MG63 (cell line): ENCODE data around the gene SYT17. TPM values are rescaled to one million over a fixed set of nuclear protein-coding genes. Genes with fewer than 3 reads are reported as not detected.

Experiments
- DNase-seq: peaks from one replicate; pipeline ENCODE4 v3.0.0-alpha.2; 2020
- H3K27me3 ChIP-seq: fragments of 250-450 bp; sonication (Bioruptor Pico); 2 replicates; pipeline ENCODE4 v1.5.1; 2020; ENCODE audit warnings: mild to moderate bottlenecking, moderate library complexity
- H3K36me3 ChIP-seq: fragments of 250-450 bp; sonication (Bioruptor Pico); 2 replicates; pipeline ENCODE4 v1.5.1; 2020; ENCODE audit warnings: mild to moderate bottlenecking, moderate library complexity
- H3K4me3 ChIP-seq: fragments of 250-450 bp; sonication (Bioruptor Pico); 2 replicates; pipeline ENCODE4 v1.5.1; 2020; ENCODE audit warnings: mild to moderate bottlenecking, moderate library complexity
- H3K9me3 ChIP-seq: fragments of 250-450 bp; sonication (Bioruptor Pico); 2 replicates; pipeline ENCODE4 v1.5.1; 2020; ENCODE audit warnings: mild to moderate bottlenecking, moderate library complexity
- total RNA-seq: library from RNA; depleted of rRNA; stranded (reverse); fragments of >200 nt; shearing (Covaris generic); gene quantifications from 2 replicates; pipeline ENCODE4 v1.2.3, GENCODE V29; 2014; ENCODE audit warnings: low replicate concordance

The SYT17 gene
- total RNA-seq, 1 experiment from 2014 or later: not detected

DNA sequence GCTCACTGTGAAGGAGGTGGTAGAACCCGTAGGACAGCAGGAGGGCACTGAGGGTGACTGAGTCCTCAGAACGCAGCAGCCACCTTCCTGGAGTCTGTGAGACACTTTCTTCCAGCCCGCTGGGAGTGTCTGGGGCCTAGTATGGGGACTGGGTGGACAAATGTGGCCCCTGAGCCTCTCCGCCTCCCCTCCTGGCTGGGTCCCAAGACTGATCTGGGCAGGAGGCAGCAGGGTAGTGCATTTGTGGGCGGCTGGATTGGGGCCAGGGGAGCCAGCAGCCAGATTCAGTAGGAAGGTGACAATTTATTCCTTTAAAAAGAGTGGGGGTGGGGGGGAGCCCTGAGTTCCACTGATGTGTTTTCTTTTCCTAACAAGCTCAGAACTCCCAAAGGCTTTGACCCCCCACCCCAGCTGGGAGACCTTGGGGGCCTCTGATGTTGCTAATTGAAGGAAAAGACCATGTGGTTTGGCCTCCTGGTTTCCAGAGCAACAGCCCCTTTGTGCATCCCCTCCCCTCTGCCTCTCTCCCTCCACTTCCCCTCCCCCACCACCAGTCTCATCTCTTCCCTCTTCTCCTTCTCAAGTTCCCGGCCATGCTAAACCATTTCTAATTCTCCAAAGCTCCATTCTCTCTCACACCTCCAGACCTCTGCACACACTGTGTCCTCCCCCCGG, 121.9 kb downstream of the SYT17 start:
- no peak for DNase-seq

GRCh38 chr16:19290860-19291259, 122.8 kb downstream of the SYT17 start:
- Histone ChIP-seq H3K36me3 (no peaks in the 10 kb centered on the region), H3K4me3 (no peak overlapping the region), H3K27me3 (peaks cover 10% of the 10 kb centered on the region; the same call in 1 of the 2 replicates), H3K9me3 (no peaks in the 10 kb centered on the region)
- no peak for DNase-seq

More for the DNA sequence above, 121.9 kb downstream of the SYT17 start:
- H3K4me3 ChIP-seq: no peak overlapping the region
- peaks cover 4% of the 10 kb centered on the region; the same call in 1 of the 2 replicates for H3K27me3 ChIP-seq
- H3K36me3 ChIP-seq: no peaks in the 10 kb centered on the region
- no peaks in the 10 kb centered on the region for H3K9me3 ChIP-seq

DNA sequence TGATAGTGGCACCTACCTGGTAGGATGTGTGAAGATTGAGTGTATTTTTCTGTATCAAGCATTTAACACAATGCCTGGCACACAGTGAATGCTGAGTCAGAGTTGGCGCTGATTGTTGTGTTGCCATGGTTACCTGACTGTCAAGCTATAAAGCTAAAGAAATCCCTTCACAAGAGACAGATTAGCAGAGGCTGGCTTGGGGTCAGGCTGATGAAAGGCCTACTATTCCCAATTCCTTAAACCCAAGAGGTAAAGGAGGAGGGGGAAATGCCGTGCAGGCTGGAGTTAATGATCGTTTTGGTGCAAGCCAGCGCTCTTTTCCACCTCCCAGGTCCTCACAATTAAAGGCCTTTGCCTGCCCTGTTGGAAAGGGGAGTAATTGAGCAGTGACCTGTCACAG, 123.4 kb downstream of the SYT17 start:
- Histone ChIP-seq H3K36me3 (no peaks in the 10 kb centered on the region), H3K9me3 (no peaks in the 10 kb centered on the region)
- peak; percentile 43 for DNase-seq

GRCh38 chr16:19292186-19292585, 124.1 kb downstream of the SYT17 start:
- no peak overlapping the region for H3K4me3 ChIP-seq
- no peak for DNase-seq
- no peaks in the 10 kb centered on the region for H3K9me3 ChIP-seq
- H3K36me3 ChIP-seq: no peaks in the 10 kb centered on the region
- H3K27me3 ChIP-seq: peaks cover 19% of the 10 kb centered on the region

More for the DNA sequence above, 123.4 kb downstream of the SYT17 start:
- H3K4me3 ChIP-seq: no peak overlapping the region
- H3K27me3 ChIP-seq: peaks cover 15% of the 10 kb centered on the region

DNA sequence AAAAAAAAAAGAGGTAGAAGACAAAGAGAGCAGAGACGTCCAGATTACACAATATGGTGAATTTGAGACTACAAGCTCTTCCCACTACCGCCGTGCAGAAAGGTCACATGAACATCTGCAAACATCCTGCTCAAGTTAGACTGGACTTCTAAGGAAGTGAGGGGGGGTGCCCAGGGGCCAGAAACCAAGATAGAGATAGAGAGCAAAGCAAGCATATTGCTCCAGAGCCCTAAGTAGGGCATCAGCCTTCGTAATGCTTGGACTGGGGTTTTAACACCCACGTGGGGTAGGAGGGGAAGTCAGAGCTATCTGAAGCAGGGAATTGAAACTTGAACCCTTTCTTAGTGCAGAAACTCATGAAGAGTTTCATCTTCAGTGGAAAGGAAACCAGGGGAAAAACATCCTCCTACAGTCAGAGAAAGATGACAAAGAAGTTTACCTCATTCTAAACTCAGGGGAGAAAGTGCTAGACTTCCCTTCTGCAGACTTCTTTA, 126.2 kb downstream of the SYT17 start:
- DNase-seq: no peak

GRCh38 chr16:19295393-19295792, 127.4 kb downstream of the SYT17 start:
- H3K36me3 ChIP-seq: no peaks in the 10 kb centered on the region
- no peaks in the 10 kb centered on the region for H3K9me3 ChIP-seq
- no peak overlapping the region for H3K4me3 ChIP-seq
- H3K27me3 ChIP-seq: peaks cover 19% of the 10 kb centered on the region
- DNase-seq: no peak

More for the DNA sequence above, 126.2 kb downstream of the SYT17 start:
- Histone ChIP-seq H3K4me3 (no peak overlapping the region), H3K27me3 (peaks cover 19% of the 10 kb centered on the region), H3K9me3 (no peaks in the 10 kb centered on the region), H3K36me3 (no peaks in the 10 kb centered on the region)

DNA sequence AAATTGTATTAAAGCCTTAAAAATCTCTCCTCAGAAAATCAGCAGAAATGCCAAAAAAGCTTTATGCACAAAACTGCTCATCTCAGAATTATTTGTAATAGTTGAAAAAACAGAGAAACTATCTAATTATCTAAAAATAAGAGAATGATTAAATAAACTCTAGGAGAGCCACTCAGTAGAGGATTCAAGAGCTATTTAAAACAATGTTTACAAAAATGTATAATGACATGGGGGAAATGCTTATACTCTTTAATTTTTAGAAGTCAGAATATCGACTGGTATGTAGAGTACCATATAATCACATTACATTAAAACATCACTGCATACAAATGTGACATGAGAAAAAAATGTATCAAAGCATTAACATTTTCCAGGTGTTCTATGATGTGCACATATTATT, 129.4 kb downstream of the SYT17 start:
- H3K9me3 ChIP-seq: no peaks in the 10 kb centered on the region
- no peak overlapping the region for H3K4me3 ChIP-seq
- H3K27me3 ChIP-seq: peaks cover 19% of the 10 kb centered on the region
- DNase-seq: no peak
- no peaks in the 10 kb centered on the region for H3K36me3 ChIP-seq

- no peaks in the 10 kb centered on the region for H3K36me3 ChIP-seq
- H3K9me3 ChIP-seq: no peaks in the 10 kb centered on the region
- peaks cover 16% of the 10 kb centered on the region for H3K27me3 ChIP-seq
- DNase-seq: no peak
- no peak overlapping the region for H3K4me3 ChIP-seq
Measured at GRCh38 chr16:19299565-19299964, 131.5 kb downstream of the SYT17 start.

DNA sequence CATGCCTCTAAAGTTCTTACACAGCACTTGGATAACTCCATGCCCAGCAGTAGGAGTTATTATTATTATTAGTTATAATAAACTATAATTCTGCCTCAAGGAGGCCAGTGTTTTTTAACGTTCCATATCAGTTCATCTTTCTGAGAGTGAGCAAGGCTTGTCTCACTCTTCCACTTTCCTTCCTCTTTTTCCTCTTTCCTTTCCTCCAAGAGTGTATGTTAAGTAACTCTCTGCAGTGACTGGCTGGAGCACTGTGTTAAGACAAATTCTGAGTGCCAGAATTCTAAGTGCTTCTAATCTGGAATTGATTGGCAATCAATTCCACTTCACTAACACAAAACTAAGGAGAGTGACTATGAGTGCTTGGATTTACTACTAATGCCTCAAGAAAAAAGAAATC, 133.9 kb downstream of the SYT17 start:
- DNase-seq: no peak
- Histone ChIP-seq H3K36me3 (no peaks in the 10 kb centered on the region), H3K9me3 (no peaks in the 10 kb centered on the region)

DNA sequence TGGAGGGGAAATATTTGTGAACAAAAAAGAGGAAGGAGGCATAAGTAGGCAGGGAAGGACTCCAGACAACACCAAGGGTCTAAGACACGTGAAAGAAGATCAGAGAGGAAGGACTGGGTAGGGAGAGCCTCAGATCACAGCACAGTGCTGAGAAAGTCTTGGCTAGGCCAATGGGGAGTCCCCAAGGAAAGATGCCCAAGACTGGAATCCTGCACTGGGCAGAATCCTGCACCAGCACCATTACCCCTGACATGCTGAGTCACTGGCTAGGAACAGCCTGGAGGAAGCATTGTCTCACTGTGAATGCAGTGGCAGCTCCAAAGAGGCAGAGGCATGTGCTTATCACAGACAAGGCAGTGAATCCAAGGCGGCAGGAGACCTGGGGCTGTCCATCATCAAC, 136.7 kb downstream of the SYT17 start:
- Histone ChIP-seq H3K4me3 (no peak overlapping the region), H3K36me3 (no peaks in the 10 kb centered on the region), H3K9me3 (no peaks in the 10 kb centered on the region), H3K27me3 (no peaks in the 10 kb centered on the region; the same call in 1 of the 2 replicates)
- DNase-seq: peak; percentile 34

More for the DNA sequence above, 133.9 kb downstream of the SYT17 start:
- H3K4me3 ChIP-seq: no peak overlapping the region
- no peaks in the 10 kb centered on the region; the same call in 1 of the 2 replicates for H3K27me3 ChIP-seq

GRCh38 chr16:19305443-19305842, 137.4 kb downstream of the SYT17 start:
- H3K27me3 ChIP-seq: no peaks in the 10 kb centered on the region; the same call in 1 of the 2 replicates
- no peaks in the 10 kb centered on the region for H3K9me3 ChIP-seq
- H3K4me3 ChIP-seq: no peak overlapping the region
- H3K36me3 ChIP-seq: no peaks in the 10 kb centered on the region
- DNase-seq: no peak

- no peak for DNase-seq
- Histone ChIP-seq H3K36me3 (no peaks in the 10 kb centered on the region), H3K9me3 (no peaks in the 10 kb centered on the region), H3K4me3 (no peak overlapping the region), H3K27me3 (no peaks in the 10 kb centered on the region)
Measured at GRCh38 chr16:19307587-19308241, 139.7 kb downstream of the SYT17 start.

- no peaks in the 10 kb centered on the region for H3K9me3 ChIP-seq
- H3K27me3 ChIP-seq: no peaks in the 10 kb centered on the region
- no peak for DNase-seq
- H3K36me3 ChIP-seq: no peaks in the 10 kb centered on the region
- no peak overlapping the region for H3K4me3 ChIP-seq
Measured at GRCh38 chr16:19308392-19308791, 140.4 kb downstream of the SYT17 start.

GRCh38 chr16:19309178-19309577, 141.1 kb downstream of the SYT17 start:
- no peaks in the 10 kb centered on the region for H3K27me3 ChIP-seq
- H3K4me3 ChIP-seq: no peak overlapping the region
- no peaks in the 10 kb centered on the region for H3K36me3 ChIP-seq
- DNase-seq: no peak
- H3K9me3 ChIP-seq: no peaks in the 10 kb centered on the region

DNA sequence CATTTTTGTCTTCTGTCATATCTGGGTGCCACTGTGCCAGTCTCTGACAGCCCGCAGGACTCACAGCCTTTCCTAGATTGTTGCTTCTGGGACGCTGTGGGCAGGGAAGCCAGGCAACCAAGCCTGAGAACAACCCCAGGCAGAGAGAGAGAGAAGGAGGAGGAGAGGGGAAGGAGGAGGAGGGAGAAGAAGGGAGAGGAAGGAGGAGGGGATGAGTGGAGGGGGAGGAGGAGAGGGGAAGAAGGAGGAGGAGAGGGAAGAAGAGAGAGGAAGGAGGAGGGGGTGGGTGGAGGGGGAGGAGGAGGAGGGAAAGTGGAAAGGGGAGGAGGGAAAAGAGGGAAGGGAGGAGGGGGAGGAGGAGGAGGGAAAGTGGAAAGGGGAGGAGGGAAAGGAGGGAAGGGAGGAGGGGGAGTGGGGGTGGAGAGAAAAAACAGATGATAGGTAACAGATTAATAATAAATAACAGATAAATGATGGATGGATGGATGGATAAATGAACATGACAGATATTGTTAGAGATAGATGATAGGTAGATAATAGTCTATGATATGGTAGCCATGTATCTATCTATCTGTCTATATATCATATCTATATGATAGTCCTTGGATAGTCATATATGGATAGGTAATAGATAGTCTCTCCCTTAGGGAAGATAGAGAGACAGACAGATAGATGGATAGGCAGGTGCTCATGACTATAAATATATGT, 146.8 kb downstream of the SYT17 start:
- H3K27me3 ChIP-seq: no peaks in the 10 kb centered on the region
- no peak overlapping the region for H3K4me3 ChIP-seq
- no peaks in the 10 kb centered on the region for H3K9me3 ChIP-seq
- no peaks in the 10 kb centered on the region for H3K36me3 ChIP-seq
- no peak for DNase-seq

GRCh38 chr16:19315889-19316433, 147.9 kb downstream of the SYT17 start:
- Histone ChIP-seq H3K36me3 (no peaks in the 10 kb centered on the region), H3K9me3 (no peaks in the 10 kb centered on the region), H3K4me3 (no peak overlapping the region), H3K27me3 (no peaks in the 10 kb centered on the region)
- no peak for DNase-seq

GRCh38 chr16:19316846-19317245, 148.8 kb downstream of the SYT17 start:
- peak; percentile 39 for DNase-seq

More at GRCh38 chr16:19316846-19317245, 148.8 kb downstream of the SYT17 start:
- H3K9me3 ChIP-seq: no peaks in the 10 kb centered on the region
- no peaks in the 10 kb centered on the region for H3K27me3 ChIP-seq
- no peak overlapping the region for H3K4me3 ChIP-seq
- no peaks in the 10 kb centered on the region for H3K36me3 ChIP-seq
